Endothelial cell of umbilical vein (primary cell): Measurements from ENCODE around the gene IGSF23. TPM values are rescaled to one million over a fixed set of nuclear protein-coding genes. Genes with fewer than 3 reads are reported as not detected.

Experiments used
- BruUV-seq: library from RNA; stranded (reverse); fragments of 400-500 nt; replicated peaks from 2 replicates; lab custom pipeline; 2021; lab: Mats Ljungman, UMichigan
- CTCF ChIA-PET: fragments of 300-600, 350-600 bp; sonication (Branson Sonifier 250); formaldehyde crosslinking; loops from one replicate; lab custom pipeline; 2021; ENCODE audit warnings: antibody characterized with exemption, inconsistent platforms; lab: Charles Lee
- POLR2A ChIA-PET: fragments of 300-600, 350-600 bp; sonication (Branson Sonifier 250); formaldehyde crosslinking; loops from one replicate; lab custom pipeline; 2021; ENCODE audit warnings: antibody characterized with exemption, inconsistent platforms; lab: Charles Lee
- DNase-seq: peaks from one replicate; pipeline ENCODE4 v3.0.0-alpha.2; 2011; ENCODE audit warnings: low read depth, low spot score
- FAIRE-seq: peaks from 2 replicates; lab custom pipeline; 2011; peaks lifted over from hg19 to GRCh38; lab: Jason Lieb, UNC
- H2AFZ ChIP-seq: 2 replicates; pipeline ENCODE4 v1.6.0; 2012; ENCODE audit warnings: low read depth, low read length, control low read depth, inconsistent platforms
- H3K27ac ChIP-seq: 2 replicates; pipeline ENCODE4 v1.5.1; 2011; ENCODE audit warnings: low read depth, mild to moderate bottlenecking, control low read depth, low read length, moderate library complexity; ENCODE audit not compliant: insufficient read depth
- H3K27me3 ChIP-seq, 2 experiments: 2 replicates each; pipeline versions ENCODE4 v1.6.0 to v1.6.1; 2011; ENCODE audit warnings: low read length in 2 of 2, mixed read lengths in 1 of 2; ENCODE audit not compliant: control insufficient read depth in 2 of 2, insufficient read depth in 2 of 2
- H3K36me3 ChIP-seq, 2 experiments: 2 replicates in 1 of 2; 3 replicates in 1 of 2; pipeline ENCODE4 v1.5.1; 2011; ENCODE audit warnings: low read length in 2 of 2, mild to moderate bottlenecking in 1 of 2, moderate library complexity in 1 of 2; ENCODE audit not compliant: control insufficient read depth in 2 of 2, insufficient read depth in 2 of 2; ENCODE audit errors: extremely low read depth in 1 of 2
- H3K4me1 ChIP-seq: 3 replicates; pipeline ENCODE4 v1.5.1; 2011; ENCODE audit warnings: mild to moderate bottlenecking, low read length; ENCODE audit not compliant: control insufficient read depth, insufficient read depth; ENCODE audit errors: extremely low read depth
- H3K4me2 ChIP-seq: 2 replicates; pipeline ENCODE4 v1.6.1; 2011; ENCODE audit warnings: low read length, control low read depth, mixed read lengths; ENCODE audit not compliant: insufficient read depth
- H3K4me3 ChIP-seq, 3 experiments: fragments of 200-600 bp in 1 of 3; sonication (generic), shearing (Covaris generic) in 1 of 3; replicated peaks in 1 of 3; 2 replicates each; pipeline ENCODE4 v1.5.1; 2011 to 2016; ENCODE audit warnings: control low read depth in 3 of 3, low read length in 3 of 3, mild to moderate bottlenecking in 2 of 3, inconsistent platforms in 1 of 3, low read depth in 1 of 3, moderate library complexity in 1 of 3; ENCODE audit not compliant: insufficient read depth in 1 of 3
- H3K79me2 ChIP-seq: 2 replicates; pipeline ENCODE4 v1.6.0; 2012; ENCODE audit warnings: low read length, inconsistent platforms; ENCODE audit not compliant: control insufficient read depth, insufficient read depth
- H3K9ac ChIP-seq: replicated peaks from 2 replicates; pipeline ENCODE3; 2011; ENCODE audit warnings: low read length, control low read depth; ENCODE audit not compliant: insufficient read depth; ENCODE audit errors: extremely low read depth
- H3K9me1 ChIP-seq: replicated peaks from 3 replicates; pipeline ENCODE4 v1.6.0; 2011; ENCODE audit warnings: mild to moderate bottlenecking, low read length; ENCODE audit not compliant: control insufficient read depth, insufficient read depth; ENCODE audit errors: extremely low read depth
- H3K9me3 ChIP-seq: replicated peaks from 2 replicates; pipeline ENCODE4 v1.5.1; 2012; ENCODE audit warnings: low read length, inconsistent platforms; ENCODE audit not compliant: control insufficient read depth, insufficient read depth
- H4K20me1 ChIP-seq: replicated peaks from 2 replicates; pipeline ENCODE3; 2011; ENCODE audit warnings: mild to moderate bottlenecking, low read length; ENCODE audit not compliant: control insufficient read depth, insufficient read depth; ENCODE audit errors: extremely low read depth
- EZH2 ChIP-seq: IDR thresholded peaks from 2 replicates; pipeline ENCODE4 v1.6.1; 2012; ENCODE audit warnings: borderline replicate concordance, low read depth, mild to moderate bottlenecking, moderate library complexity, low read length, inconsistent platforms; ENCODE audit not compliant: severe bottlenecking
- FOS ChIP-seq: IDR thresholded peaks from 2 replicates; pipeline ENCODE4 v1.6.1; 2011; ENCODE audit warnings: mild to moderate bottlenecking, low read length, moderate library complexity, borderline replicate concordance; ENCODE audit not compliant: insufficient read depth
- GATA2 ChIP-seq: IDR thresholded peaks from 2 replicates; pipeline ENCODE4 v1.7.0; 2011; ENCODE audit warnings: low read depth, mild to moderate bottlenecking, moderate library complexity, mixed read lengths, low read length; ENCODE audit not compliant: insufficient read length, insufficient read depth
- JUN ChIP-seq: IDR thresholded peaks from 2 replicates; pipeline ENCODE4 v1.6.1; 2011; ENCODE audit warnings: borderline replicate concordance, low read depth; ENCODE audit not compliant: insufficient read length, insufficient read depth
- MAX ChIP-seq: IDR thresholded peaks from 2 replicates; pipeline ENCODE4 v1.6.1; 2011; ENCODE audit not compliant: insufficient read depth, insufficient read length
- MYC ChIP-seq: IDR thresholded peaks from one replicate; pipeline ENCODE4 v1.6.1; 2011; ENCODE audit warnings: mild to moderate bottlenecking, low read depth, low read length
- POLR2A ChIP-seq: IDR thresholded peaks from 2 replicates; pipeline ENCODE4 v1.6.1; 2012; ENCODE audit warnings: low read depth, mild to moderate bottlenecking, control low read depth, low read length
- POLR2AphosphoS5 ChIP-seq: IDR thresholded peaks from 2 replicates; pipeline ENCODE4 v1.6.1; 2012; ENCODE audit warnings: low read depth, mild to moderate bottlenecking, control low read depth, low read length, moderate library complexity; ENCODE audit not compliant: insufficient read depth
- dilution Hi-C: fragments of 300-500 bp; cut with MboI; formaldehyde crosslinking; loops from one replicate; pipeline ENCODE4 v1.15.0; 2019; ENCODE audit warnings: low sequenced_read_pairs; ENCODE audit not compliant: extremely low pct_ligation_motif_present
- intact Hi-C: fragments of 100-400 bp; cut with micrococcal nuclease; formaldehyde crosslinking; loops from one replicate; pipeline ENCODE4 v1.10.0; 2022
- polyA plus RNA-seq, 4 experiments: library from polyadenylated mRNA; depleted of rRNA in 3 of 4; stranded (reverse) in 3 of 4; unstranded in 1 of 4; fragments of >200 nt; gene quantifications; 2 replicates each; pipeline versions ENCODE4 v1.2.1 to v1.2.3, GENCODE V29; 2011 to 2012; ENCODE audit warnings: missing spikeins in 1 of 4
- total RNA-seq: library from RNA; stranded (reverse); gene quantifications from 2 replicates; pipeline ENCODE4 v1.2.3, GENCODE V29; 2021
- TF ChIP-seq, protein P1 (sequence below), 2 donors: IDR thresholded peaks; 1 replicate in 1 of 2; 2 replicates in 1 of 2; pipeline ENCODE4 v1.5.1; 2011; ENCODE audit warnings: low read length in 2 of 2, mild to moderate bottlenecking in 2 of 2, moderate library complexity in 2 of 2, control low read depth in 1 of 2, inconsistent platforms in 1 of 2, low read depth in 1 of 2; ENCODE audit not compliant: insufficient read depth in 1 of 2; ENCODE audit errors: extremely low read depth in 1 of 2

The IGSF23 gene
- total and polyA plus RNA-seq, 2 donors (not counting 3 experiments of a cell fraction or from before 2014, with no cell fraction given): 0.73 TPM; not detected in 1

DNA sequence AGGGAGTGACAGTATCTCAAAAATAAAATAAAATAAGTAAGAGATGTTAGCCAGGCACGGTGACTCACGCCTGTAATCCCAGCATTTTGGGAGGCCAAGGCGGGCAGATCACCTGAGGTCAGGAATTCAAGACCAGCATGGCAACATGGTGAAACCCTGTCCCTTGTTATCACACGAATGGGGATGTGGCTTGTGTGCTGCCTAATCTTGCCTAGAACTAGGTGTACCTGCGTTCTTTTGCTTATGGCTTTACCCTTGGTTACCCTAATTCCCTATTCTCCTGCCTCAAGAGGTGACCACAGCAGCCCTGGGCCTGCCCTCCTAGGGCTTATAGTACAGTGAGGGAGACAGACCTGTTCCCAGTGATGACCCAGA, 24.0 kb downstream of the IGSF23 start:
- Histone ChIP-seq H2AFZ (no peak overlapping the region), H3K9ac (no peak overlapping the region), H3K27ac (no peak overlapping the region), H3K9me3 (no peaks in the 10 kb centered on the region), H3K4me3 (no peak overlapping the region), H3K27me3 (no peaks in the 10 kb centered on the region), H3K4me2 (no peak overlapping the region), H3K79me2 (no peaks in the 10 kb centered on the region), H3K4me1 (peaks cover 15% of the 10 kb centered on the region), H4K20me1 (no peaks in the 10 kb centered on the region), H3K36me3 (no peaks in the 10 kb centered on the region), H3K9me1 (no peaks in the 10 kb centered on the region)
- CTCF ChIA-PET: interaction anchor here (1.1 kb wide), 1 partner anchor 67 kb away, joined by 3 read pairs; no protein-coding TSS in a partner anchor
- BruUV-seq: no TSS peak
- dilution Hi-C loops: no loop called here
- no peak for TF ChIP-seq MYC
- FAIRE-seq: no peak
- POLR2A ChIA-PET: no interaction called here
- DNase-seq: no peak
- intact Hi-C loops: no loop called here

DNA sequence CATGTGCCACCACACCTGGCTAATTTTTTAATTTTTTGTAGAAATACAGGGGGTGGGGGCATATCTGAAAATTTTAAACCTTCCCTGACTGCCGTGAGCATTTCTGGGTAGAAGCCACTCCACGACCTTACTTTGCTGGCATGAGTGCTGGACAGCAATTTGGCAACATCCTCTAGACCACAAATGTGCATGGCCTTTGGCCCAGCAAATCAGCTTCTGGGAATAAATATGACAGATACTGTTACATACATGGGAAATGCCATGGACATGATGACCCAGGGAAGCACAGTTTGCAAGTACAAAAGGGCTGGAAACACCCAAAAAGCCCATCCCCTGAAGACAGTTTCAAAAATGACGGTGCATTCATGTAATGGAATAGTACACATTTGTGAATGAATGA, 27.2 kb downstream of the IGSF23 start:
- Histone ChIP-seq H3K4me3 (no peak overlapping the region), H3K9ac (no peak overlapping the region), H3K27ac (no peak overlapping the region), H3K9me1 (no peaks in the 10 kb centered on the region), H4K20me1 (no peaks in the 10 kb centered on the region), H2AFZ (no peak overlapping the region), H3K4me1 (peaks cover 11% of the 10 kb centered on the region), H3K9me3 (no peaks in the 10 kb centered on the region), H3K36me3 (no peaks in the 10 kb centered on the region), H3K27me3 (no peaks in the 10 kb centered on the region), H3K79me2 (peaks cover 13% of the 10 kb centered on the region), H3K4me2 (no peak overlapping the region)
- intact Hi-C loops (loop anchor here (2.0 kb wide), 1 partner anchor 14 kb away; no protein-coding TSS in a partner anchor), dilution Hi-C loops (no loop called here)
- DNase-seq (no peak), FAIRE-seq (no peak)
- no TSS peak for BruUV-seq
- TF ChIP-seq FOS (no peak), MAX (no peak), JUN (no peak), MYC (no peak), GATA2 (no peak), POLR2AphosphoS5 (no peak), EZH2 (no peak), POLR2A (no peak)
- TF ChIP-seq, protein P1, sequence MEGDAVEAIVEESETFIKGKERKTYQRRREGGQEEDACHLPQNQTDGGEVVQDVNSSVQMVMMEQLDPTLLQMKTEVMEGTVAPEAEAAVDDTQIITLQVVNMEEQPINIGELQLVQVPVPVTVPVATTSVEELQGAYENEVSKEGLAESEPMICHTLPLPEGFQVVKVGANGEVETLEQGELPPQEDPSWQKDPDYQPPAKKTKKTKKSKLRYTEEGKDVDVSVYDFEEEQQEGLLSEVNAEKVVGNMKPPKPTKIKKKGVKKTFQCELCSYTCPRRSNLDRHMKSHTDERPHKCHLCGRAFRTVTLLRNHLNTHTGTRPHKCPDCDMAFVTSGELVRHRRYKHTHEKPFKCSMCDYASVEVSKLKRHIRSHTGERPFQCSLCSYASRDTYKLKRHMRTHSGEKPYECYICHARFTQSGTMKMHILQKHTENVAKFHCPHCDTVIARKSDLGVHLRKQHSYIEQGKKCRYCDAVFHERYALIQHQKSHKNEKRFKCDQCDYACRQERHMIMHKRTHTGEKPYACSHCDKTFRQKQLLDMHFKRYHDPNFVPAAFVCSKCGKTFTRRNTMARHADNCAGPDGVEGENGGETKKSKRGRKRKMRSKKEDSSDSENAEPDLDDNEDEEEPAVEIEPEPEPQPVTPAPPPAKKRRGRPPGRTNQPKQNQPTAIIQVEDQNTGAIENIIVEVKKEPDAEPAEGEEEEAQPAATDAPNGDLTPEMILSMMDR (IDR thresholded peaks at IDR 0.05; ENCODE audit: extremely low read depth in 1 of 2, insufficient read depth in 1 of 2, low read depth in 1 of 2, low read length in 2 of 2): no peak
- POLR2A ChIA-PET: no interaction called here
- CTCF ChIA-PET: interaction anchor here (0.7 to 1.2 kb wide), 6 partner anchors 14 to 69 kb away, joined by 3 to 8 read pairs (median 4); no protein-coding TSS in a partner anchor
